Measurements from ENCODE around the gene TMEM51. TPM values are rescaled to one million over a fixed set of nuclear protein-coding genes. Genes with fewer than 3 reads are reported as not detected.

Gene TMEM51
- total and polyA plus RNA-seq, 2 of the 4 experiments (the other 2 are of a cell fraction): 2.7 to 10.2 TPM

- no peak overlapping the region for H2BK15ac ChIP-seq (ENCODE audit: low read depth, low read length)
- ChIA-PET CTCF (interaction anchor here (0.7 kb wide), 1 partner anchor 195 kb away, joined by 3 read pairs; no protein-coding TSS in a partner anchor), POLR2A (ENCODE audit: unreplicated experiment) (no interaction called here)
- H3K9me1 ChIP-seq (ENCODE audit: insufficient read depth, low read length): peaks cover 15% of the 10 kb centered on the region; the same call in 1 of the 2 replicates
- H3K14ac ChIP-seq (replicated peaks; ENCODE audit: low read depth, low read length): no peak overlapping the region
- H3K23ac ChIP-seq (ENCODE audit: low read depth, low read length): no peak overlapping the region
- intact Hi-C loops (cut with micrococcal nuclease): no loop called here
- H3K4me1 ChIP-seq (ENCODE audit: control insufficient read depth, insufficient read depth, low read length): no peaks in the 10 kb centered on the region
- H4K5ac ChIP-seq (ENCODE audit: low read depth, low read length): no peak overlapping the region
- H4K20me1 ChIP-seq (ENCODE audit: insufficient read depth, low read length): no peaks in the 10 kb centered on the region
- no peaks in the 10 kb centered on the region for H3K9me3 ChIP-seq (ENCODE audit: control insufficient read depth, insufficient read depth, low read length)
- H3K4me3 ChIP-seq (ENCODE audit: insufficient read depth, low read depth, low read length): no peak overlapping the region
- no peak for TF ChIP-seq USF2 (IDR thresholded peaks at IDR 0.05; ENCODE audit: low read depth, low read length)
- no peak for TF ChIP-seq NFE2L2 (IDR thresholded peaks at IDR 0.05; ENCODE audit: low read depth, low read length)
- no peak for TF ChIP-seq RAD21 (IDR thresholded peaks at IDR 0.05; ENCODE audit: low read length)
- TF ChIP-seq CHD1 (IDR thresholded peaks at IDR 0.05; ENCODE audit: low read depth, low read length): no peak
- TF ChIP-seq BHLHE40 (IDR thresholded peaks at IDR 0.05; ENCODE audit: low read depth, low read length): no peak
- TF ChIP-seq MAFK (IDR thresholded peaks at IDR 0.05; ENCODE audit: low read depth, low read length): no peak
- TF ChIP-seq CEBPB (IDR thresholded peaks at IDR 0.05; ENCODE audit: low read depth, low read length): no peak
- TF ChIP-seq, protein P1, sequence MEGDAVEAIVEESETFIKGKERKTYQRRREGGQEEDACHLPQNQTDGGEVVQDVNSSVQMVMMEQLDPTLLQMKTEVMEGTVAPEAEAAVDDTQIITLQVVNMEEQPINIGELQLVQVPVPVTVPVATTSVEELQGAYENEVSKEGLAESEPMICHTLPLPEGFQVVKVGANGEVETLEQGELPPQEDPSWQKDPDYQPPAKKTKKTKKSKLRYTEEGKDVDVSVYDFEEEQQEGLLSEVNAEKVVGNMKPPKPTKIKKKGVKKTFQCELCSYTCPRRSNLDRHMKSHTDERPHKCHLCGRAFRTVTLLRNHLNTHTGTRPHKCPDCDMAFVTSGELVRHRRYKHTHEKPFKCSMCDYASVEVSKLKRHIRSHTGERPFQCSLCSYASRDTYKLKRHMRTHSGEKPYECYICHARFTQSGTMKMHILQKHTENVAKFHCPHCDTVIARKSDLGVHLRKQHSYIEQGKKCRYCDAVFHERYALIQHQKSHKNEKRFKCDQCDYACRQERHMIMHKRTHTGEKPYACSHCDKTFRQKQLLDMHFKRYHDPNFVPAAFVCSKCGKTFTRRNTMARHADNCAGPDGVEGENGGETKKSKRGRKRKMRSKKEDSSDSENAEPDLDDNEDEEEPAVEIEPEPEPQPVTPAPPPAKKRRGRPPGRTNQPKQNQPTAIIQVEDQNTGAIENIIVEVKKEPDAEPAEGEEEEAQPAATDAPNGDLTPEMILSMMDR (conservative IDR thresholded peaks at IDR 0.05; ENCODE audit: low read depth, low read length): no peak
- DNase-seq: no peak
- no peak overlapping the region for H4K8ac ChIP-seq (ENCODE audit: low read depth in 2 of 2, low read length in 2 of 2)
- H2AK9ac ChIP-seq (replicated peaks; ENCODE audit: low read depth, low read length, poor library complexity): no peak overlapping the region
- dilution Hi-C loops (cut with HindIII; ENCODE audit: low sequenced_read_pairs, unreplicated experiment): no loop called here
- H4K91ac ChIP-seq (ENCODE audit: insufficient read depth, low read depth, low read length): no peak overlapping the region
- no TSS peak for BruUV-seq (replicated peaks)
- ATAC-seq (ENCODE audit: low read depth): no peak; the same call in 1 of the 2 replicates
- H3K56ac ChIP-seq (ENCODE audit: extremely low read depth, insufficient read depth, low read length): no peak overlapping the region
- no peaks in the 10 kb centered on the region for H3K27me3 ChIP-seq (ENCODE audit: control insufficient read depth, insufficient read depth, low read length)
- no peak overlapping the region for H3K9ac ChIP-seq (ENCODE audit: low read depth, low read length)
- H2BK120ac ChIP-seq (ENCODE audit: low read depth, low read length): no peak overlapping the region
- H3K79me1 ChIP-seq (ENCODE audit: low read depth in 1 of 2, low read length in 2 of 2): peaks cover 0 to 12% of the 10 kb centered on the region in 2 experiments; a peak in 1 of 4 replicates
- no peak overlapping the region for H2BK20ac ChIP-seq (ENCODE audit: low read depth, low read length)
- H3K4me2 ChIP-seq (ENCODE audit: low read depth, low read length): no peak overlapping the region
- H2AFZ ChIP-seq (replicated peaks; ENCODE audit: low read length, poor library complexity): no peak overlapping the region
- in situ Hi-C loops (cut with MboI; ENCODE audit: low sequenced_read_pairs): no loop called here
- H3K27ac ChIP-seq (ENCODE audit: insufficient read depth, low read length): no peak overlapping the region
- 82% methylated on average over 3 of the region's 8 CpGs; no CpG with 5 or more reads in 1 of the 2 experiments for WGBS, 2 experiments (ENCODE audit: extremely low coverage in 2 of 2, insufficient read length in 1 of 2)
- no peak overlapping the region for H3K18ac ChIP-seq (ENCODE audit: low read depth, low read length)
- H2AK5ac ChIP-seq (ENCODE audit: low read depth, low read length): no peak overlapping the region
- peaks cover 20% of the 10 kb centered on the region; the same call in 1 of the 2 replicates for H3K36me3 ChIP-seq (ENCODE audit: control insufficient read depth, insufficient read depth, low read length)
- H2BK5ac ChIP-seq (ENCODE audit: low read depth, low read length, poor library complexity, severe bottlenecking): no peak overlapping the region
- H3K4ac ChIP-seq (ENCODE audit: low read depth, low read length): no peak overlapping the region
These were observed 70.8 kb downstream of the TMEM51 start for GRCh38 chr1:15224259-15224869.

Measured in IMR-90 (cell line).